VCaP (cell line): ENCODE measurements around the gene DNAH3.
"Not testable (repeated sequence)": the region's sequence is repeated elsewhere in the genome, so short reads cannot be mapped to it uniquely, and the experiment has no call there.

Experiments
- H3K27ac ChIP-seq: fragments of 450-650 bp; 2 replicates; pipeline ENCODE4 v1.5.1; 2017
- TF ChIP-seq, protein P1 (sequence below): fragments of 450-650 bp; conservative IDR thresholded peaks from 2 replicates; pipeline ENCODE4 v1.5.1; 2017; ENCODE audit warnings: mild to moderate bottlenecking, moderate library complexity

Gene DNAH3

DNA sequence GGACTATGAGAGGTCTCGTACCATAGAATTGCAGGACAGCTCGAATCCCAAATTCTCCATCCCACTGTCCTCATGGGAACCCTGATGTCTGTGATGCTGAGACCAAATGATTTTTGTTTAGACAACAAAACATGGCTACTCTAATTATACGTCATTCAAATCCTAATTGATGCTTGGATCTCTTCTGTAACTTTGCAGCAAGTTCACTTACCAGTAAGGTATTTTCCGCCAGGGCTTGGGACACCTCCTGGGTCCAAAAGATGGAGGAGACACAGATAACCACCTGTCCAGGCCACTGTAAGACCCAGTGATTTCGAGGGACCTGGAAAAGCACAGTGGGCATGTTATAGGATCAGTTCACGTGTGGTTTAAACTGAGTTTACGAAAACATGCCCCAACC, 92.8 kb downstream of the DNAH3 start:
- TF ChIP-seq, protein P1, sequence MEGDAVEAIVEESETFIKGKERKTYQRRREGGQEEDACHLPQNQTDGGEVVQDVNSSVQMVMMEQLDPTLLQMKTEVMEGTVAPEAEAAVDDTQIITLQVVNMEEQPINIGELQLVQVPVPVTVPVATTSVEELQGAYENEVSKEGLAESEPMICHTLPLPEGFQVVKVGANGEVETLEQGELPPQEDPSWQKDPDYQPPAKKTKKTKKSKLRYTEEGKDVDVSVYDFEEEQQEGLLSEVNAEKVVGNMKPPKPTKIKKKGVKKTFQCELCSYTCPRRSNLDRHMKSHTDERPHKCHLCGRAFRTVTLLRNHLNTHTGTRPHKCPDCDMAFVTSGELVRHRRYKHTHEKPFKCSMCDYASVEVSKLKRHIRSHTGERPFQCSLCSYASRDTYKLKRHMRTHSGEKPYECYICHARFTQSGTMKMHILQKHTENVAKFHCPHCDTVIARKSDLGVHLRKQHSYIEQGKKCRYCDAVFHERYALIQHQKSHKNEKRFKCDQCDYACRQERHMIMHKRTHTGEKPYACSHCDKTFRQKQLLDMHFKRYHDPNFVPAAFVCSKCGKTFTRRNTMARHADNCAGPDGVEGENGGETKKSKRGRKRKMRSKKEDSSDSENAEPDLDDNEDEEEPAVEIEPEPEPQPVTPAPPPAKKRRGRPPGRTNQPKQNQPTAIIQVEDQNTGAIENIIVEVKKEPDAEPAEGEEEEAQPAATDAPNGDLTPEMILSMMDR: no peak
- no peak overlapping the region for H3K27ac ChIP-seq

DNA sequence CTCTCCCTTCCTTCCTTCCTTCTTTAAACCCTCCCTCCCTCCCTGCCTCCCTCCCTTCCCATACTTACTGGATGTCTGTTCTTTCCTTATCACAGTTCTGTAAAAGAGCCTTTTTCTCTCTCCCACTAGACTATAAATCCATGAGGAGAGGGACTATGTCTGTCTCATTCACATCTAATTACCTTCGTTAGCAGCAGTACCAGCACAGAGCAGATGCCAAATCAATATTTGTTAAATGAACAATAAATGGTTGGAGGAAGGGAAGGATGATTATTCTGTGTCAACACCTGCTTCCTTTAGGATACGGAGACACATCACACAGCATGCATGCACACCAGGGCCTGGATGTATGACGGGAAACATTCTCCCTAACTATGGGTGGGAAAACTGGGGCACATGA, 94.2 kb downstream of the DNAH3 start:
- peak overlapping the region; percentile 52; the same call in 1 of the 2 replicates for H3K27ac ChIP-seq
- TF ChIP-seq, protein P1: no peak

DNA sequence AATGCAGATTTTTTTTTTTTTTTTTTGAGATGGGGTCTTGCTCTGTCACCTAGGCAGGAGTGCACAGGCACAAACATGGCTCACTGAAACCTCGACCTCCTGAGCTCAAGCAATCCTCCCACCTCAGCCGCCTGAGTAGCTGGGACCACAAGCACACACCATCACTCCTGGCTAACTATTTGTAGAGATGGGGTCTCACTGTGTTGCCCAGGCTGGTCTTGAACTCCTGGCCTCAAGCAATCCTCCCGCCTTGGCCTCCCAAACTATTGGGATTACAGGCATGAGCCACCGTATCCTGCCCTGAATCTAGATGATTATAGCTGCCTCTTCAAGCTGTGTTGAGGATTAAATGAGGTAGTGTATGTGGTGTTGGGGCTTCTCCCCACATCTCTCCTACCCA, 94.9 kb downstream of the DNAH3 start:
- H3K27ac ChIP-seq: peak overlapping the region; percentile 52

DNA sequence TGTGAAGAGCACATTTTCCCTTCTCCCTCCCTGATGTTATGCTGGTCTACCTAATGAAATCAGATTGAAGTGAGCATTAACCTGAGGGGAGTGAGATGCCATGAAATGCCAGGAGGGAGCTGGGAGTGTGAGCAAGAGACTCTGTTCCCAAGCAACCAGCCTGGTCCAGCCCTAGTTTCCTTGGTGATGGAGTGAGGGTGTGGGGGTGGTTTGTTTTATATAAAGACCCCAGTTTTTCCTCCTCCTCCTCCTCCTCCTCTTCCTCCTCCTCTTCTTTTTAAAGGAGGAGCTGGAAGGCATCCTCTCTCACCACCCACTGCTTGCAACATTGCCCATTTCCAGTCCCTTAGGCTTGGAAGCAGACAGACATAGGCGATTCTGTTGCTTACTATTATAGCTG, 97.1 kb downstream of the DNAH3 start:
- H3K27ac ChIP-seq: no peak overlapping the region
- TF ChIP-seq, protein P1: no peak

DNA sequence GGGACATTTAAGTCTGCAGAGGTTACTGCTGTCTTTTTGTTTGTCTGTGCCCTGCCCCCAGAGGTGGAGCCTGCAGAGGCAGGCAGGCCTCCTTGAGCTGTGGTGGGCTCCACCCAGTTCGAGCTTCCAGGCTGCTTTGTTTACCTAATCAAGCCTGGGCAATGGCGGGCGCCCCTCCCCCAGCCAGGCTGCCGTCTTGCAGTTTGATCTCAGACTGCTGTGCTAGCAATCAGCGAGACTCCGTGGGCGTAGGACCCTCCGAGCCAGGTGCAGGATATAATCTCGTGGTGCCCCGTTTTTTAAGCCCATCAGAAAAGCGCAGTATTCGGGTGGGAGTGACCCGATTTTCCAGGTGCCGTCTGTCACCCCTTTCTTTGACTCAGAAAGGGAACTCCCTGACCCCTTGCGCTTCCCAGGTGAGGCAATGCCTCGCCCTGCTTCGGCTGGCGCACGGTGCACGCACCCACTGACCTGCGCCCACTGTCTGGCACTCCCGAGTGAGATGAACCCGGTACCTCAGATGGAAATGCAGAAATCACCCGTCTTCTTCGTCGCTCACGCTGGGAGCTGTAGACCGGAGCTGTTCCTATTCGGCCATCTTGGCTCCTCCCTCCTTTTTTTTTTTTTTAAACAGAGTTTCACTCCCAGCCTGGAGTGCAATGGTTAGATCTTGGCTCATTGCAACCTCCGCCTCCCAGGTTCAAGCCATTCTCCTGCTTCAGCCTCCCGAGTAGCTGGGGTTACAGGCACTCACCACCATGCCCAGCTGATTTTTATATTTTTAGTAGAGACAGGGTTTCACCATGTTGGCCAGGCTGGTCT, 102.3 kb downstream of the DNAH3 start:
- not testable (repeated sequence) for H3K27ac ChIP-seq

DNA sequence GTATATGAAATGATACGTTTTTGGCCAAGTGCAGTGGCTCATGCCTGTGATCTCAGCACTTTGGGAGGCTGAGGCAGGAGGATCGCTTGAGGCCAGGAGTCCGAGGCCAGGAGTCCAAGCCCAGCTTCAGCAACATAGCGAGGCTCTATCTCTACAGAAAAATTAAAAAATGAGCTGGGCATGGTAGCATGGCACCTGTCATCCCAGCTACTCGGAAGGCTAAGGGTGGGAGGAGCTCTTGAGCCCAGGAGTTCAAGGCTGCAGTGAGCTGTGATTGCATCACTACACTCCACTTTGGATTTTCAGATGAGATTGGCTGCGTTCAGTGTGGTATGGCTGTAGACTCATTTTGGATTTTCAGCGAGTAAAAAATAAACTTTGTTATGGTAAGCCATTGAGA, 112.4 kb downstream of the DNAH3 start:
- TF ChIP-seq, protein P1: no peak
- H3K27ac ChIP-seq: no peak overlapping the region

DNA sequence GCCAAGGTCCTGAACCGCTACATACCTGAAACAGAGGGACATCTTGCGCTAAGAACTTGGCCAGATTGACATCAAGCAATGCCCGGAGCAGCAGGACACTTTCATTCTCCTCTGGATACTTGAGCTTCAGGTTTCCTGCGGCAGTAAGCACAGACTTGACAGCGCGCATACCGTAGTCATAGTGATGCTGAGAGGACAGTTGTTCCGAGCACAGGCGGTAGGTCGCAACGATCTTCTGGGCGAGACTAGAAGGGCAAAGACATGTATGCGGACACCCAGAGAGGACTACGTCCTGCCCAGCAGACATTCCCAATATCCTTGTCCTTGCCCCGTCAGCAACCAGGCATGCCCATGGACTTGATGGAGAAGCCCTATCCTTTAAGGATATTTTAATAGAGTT, 112.9 kb downstream of the DNAH3 start:
- TF ChIP-seq, protein P1: no peak
- no peak overlapping the region; the same call in 1 of the 2 replicates for H3K27ac ChIP-seq

DNA sequence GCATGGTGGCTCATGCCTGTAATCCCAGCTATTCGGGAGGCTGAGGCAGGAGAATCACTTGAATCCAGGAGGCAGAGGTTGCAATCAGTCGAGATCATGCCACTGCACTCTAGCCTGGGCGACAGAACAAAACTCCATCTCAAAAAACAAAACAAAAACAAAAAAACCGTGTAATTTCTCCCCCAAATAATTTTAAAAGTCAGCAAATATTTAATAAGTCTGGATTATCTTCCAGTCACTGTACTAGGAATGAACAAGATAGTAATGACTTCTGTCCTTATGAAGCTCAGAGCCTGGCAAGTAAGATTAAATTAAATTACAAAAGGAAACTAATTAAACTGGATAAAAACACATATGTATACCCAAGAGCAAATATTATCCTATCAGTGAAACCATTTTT, 113.5 kb downstream of the DNAH3 start:
- peak overlapping the region; percentile 52 for H3K27ac ChIP-seq
- TF ChIP-seq, protein P1: no peak
